T-helper 2 cell treated with Interferon-gamma antibody and Interleukin-4, amounts not matched to agents 5 μg/mL and 100 μg/mL, for 36 hours (primary cell): ENCODE results near the gene AMZ2.
"Not testable (repeated sequence)": the region's sequence is repeated elsewhere in the genome, so short reads cannot be mapped to it uniquely, and the experiment has no call there.

Experiments
- DNase-seq: peaks from one replicate; pipeline ENCODE4 v3.0.0; 2021; ENCODE audit warnings: low spot score
- H3K27ac Mint-ChIP-seq: one replicate; pipeline ENCODE4 v1.8.0; 2021; ENCODE audit warnings: mild to moderate bottlenecking, mixed read lengths
- H3K27me3 Mint-ChIP-seq: one replicate; pipeline ENCODE4 v1.8.0; 2021; ENCODE audit warnings: low read depth, mixed read lengths
- H3K36me3 Mint-ChIP-seq: one replicate; pipeline ENCODE4 v1.8.0; 2021; ENCODE audit warnings: low read depth, mixed read lengths
- H3K4me1 Mint-ChIP-seq: one replicate; pipeline ENCODE4 v1.8.0; 2021; ENCODE audit warnings: low read depth, mixed read lengths
- H3K4me3 Mint-ChIP-seq: one replicate; pipeline ENCODE4 v1.8.0; 2022; ENCODE audit warnings: mild to moderate bottlenecking, moderate library complexity, mixed read lengths
- H3K9me3 Mint-ChIP-seq: one replicate; pipeline ENCODE4 v1.8.0; 2021; ENCODE audit warnings: mixed read lengths

AMZ2 gene

DNA sequence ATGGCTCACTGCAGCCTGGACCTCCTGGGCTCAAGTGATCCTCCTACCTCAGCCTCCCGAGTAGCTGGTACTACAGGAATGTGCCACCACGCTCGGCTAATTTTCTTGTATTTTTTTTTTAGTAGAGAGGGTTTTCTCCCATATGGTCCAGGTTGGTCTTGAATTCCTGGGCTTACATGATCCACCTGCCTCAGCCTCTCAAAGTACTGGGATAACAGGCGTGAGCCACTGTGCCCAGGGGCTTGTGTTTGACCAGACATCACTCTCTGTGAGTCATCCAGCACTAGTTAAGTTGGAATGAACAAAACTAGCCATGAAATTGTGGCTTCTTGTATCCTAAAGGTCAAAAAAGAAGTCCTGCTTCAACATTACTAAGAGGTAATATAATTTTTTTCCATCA is 16.7 kb upstream of the AMZ2 start:
- not testable (repeated sequence) for DNase-seq, H3K27ac Mint-ChIP-seq, H3K9me3 Mint-ChIP-seq, H3K27me3 Mint-ChIP-seq, H3K4me3 Mint-ChIP-seq
- Mint-ChIP-seq H3K4me1 (peaks cover 32% of the 10 kb centered on the region), H3K36me3 (peaks cover 16% of the 10 kb centered on the region)

DNA sequence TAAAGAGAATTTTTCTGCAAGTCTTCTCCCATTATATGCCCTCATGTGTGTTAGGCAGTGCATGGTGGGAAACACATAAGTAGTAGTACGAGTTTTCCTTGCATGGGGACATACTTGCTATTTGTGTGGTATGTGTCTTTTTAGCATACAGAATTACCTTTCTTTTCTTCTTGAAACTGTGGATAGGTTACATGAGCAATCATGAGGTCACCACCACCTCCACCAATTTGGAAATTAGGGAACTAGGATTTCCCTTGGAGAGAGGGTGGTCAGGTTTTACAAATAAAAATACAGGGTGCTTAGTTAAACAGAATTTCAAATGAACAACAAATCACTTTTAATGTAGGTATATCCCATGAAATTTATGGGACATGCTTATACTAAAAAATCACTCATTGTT is 16.3 kb upstream of the AMZ2 start:
- Mint-ChIP-seq H3K4me3 (no peak overlapping the region), H3K27ac (no peak overlapping the region), H3K4me1 (peaks cover 32% of the 10 kb centered on the region), H3K36me3 (peaks cover 16% of the 10 kb centered on the region), H3K9me3 (no peaks in the 10 kb centered on the region), H3K27me3 (no peaks in the 10 kb centered on the region)
- no peak for DNase-seq

DNA sequence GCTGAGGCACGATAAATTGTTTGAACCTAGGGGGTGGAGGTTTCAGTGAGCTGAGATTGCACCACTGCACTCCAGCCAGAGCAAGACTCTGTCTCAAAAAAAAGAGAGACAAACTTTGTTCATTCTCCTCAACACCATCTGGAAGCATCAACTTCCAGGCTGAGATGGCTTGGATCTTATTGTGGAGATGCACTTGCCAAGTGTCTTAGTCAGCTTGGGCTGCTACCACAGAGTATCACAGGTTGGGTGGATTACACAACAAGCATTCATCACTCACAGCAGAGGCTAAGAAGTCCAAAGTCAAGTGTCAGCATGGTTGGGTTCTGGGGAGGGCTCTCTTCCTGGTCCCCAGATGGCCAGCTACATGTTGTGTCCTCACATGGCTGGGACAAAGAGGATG is 15.1 kb upstream of the AMZ2 start:
- not testable (repeated sequence) for DNase-seq, H3K4me3 Mint-ChIP-seq, H3K9me3 Mint-ChIP-seq, H3K27me3 Mint-ChIP-seq, H3K27ac Mint-ChIP-seq
- Mint-ChIP-seq H3K4me1 (peaks cover 34% of the 10 kb centered on the region), H3K36me3 (peaks cover 16% of the 10 kb centered on the region)

DNA sequence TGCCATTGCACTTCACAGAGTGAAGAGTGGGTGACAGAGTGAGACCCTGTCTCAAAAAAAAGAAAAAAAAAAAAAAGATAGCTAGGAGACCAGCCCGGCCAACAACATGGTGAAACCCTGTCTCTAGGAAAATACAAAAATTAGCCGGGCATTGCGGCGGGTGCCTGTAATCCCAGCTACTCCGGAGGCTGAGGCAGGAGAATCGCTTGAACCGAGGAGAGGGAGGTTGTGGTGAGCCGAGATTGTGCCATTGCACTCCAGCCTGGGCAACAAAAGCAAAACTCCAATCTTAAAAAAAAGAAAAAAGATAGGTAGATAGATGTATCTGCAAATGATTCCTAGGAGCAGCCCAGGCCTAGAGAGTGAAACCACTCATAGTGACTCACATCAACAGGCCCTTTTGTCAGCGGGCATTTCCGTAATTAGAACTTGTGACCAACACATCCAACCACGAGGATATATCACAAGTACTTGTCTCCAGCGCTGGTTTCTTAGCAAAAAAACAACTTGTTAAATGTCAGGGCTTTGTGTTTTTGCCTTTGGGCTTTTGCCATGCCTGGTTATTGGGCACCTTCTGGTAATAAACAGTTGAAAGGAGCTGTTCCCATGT is 13.0 kb upstream of the AMZ2 start:
- peaks cover 40% of the 10 kb centered on the region for H3K4me1 Mint-ChIP-seq
- peaks cover 12% of the 10 kb centered on the region for H3K36me3 Mint-ChIP-seq
- H3K4me3 Mint-ChIP-seq: not testable (repeated sequence)

DNA sequence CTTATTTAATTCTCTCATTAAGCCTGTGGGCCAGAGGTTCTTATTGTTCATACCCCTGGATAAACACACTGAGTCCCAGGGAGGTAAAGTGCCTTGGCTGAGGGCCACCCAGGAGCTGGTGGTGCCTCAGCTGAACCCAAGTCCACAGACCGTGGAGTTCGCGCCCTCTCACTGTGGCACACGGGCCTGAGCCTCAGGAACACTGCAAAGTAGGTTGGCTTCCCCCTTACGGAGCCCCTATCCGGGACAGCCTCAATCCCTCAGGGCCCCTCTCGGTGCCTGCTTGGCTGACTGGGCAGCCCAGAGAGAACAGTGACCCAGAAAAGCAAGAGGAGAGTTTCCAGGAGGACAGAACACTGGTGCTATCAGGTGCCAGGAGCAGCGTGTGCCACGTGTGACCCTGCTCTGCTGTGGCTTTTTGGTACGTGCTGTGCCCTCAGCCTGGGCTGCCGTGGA is 12.5 kb upstream of the AMZ2 start:
- not testable (repeated sequence) for H3K4me3 Mint-ChIP-seq, H3K27me3 Mint-ChIP-seq, DNase-seq, H3K9me3 Mint-ChIP-seq
- peak overlapping the region; percentile 72 for H3K27ac Mint-ChIP-seq
- peaks cover 16% of the 10 kb centered on the region for H3K36me3 Mint-ChIP-seq
- peaks cover 45% of the 10 kb centered on the region for H3K4me1 Mint-ChIP-seq

More for the DNA sequence above, 13.0 kb upstream of the AMZ2 start:
- not testable (repeated sequence) for H3K27me3 Mint-ChIP-seq, H3K9me3 Mint-ChIP-seq
- peak overlapping the region; percentile 72 for H3K27ac Mint-ChIP-seq
- peak; percentile 68 for DNase-seq

DNA sequence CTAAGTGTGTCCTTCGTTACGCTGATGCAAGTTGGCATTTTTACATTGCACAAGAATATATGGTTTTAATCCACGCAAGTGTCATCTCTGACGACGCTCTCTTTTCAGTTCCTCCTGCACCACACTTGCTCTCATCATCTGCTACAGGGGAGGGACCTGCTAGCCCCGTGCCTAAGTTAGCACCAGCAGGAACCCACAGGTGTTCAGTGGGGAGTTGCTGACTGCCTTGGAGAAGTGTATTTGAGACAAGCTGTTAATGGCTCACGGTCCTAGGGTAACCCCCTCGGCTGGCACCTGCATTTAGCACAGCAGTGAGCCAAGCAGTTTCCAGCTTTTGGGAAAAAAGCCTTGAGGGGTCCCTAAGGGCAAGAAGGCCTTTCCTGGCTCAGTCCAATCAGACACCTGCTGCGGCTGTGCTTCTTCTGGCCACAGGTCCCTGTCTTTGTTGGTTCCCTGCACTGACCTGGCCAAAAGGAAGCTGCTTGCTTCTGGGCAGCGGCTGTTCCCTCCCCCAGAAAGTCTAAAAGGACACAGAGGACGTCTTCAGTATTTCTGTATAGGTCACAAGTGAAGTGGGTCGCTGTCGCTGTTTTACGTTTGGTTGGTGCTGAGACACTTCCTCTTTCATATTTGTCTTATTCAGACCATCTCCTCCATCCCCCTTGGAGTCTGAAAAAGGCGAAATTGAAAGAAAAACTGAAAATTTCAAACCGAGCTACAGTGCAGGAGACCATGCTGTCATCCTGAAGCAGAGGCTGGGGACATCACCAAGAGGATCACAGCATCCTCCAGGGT is 10.3 kb upstream of the AMZ2 start:
- peaks cover 54% of the 10 kb centered on the region for H3K4me1 Mint-ChIP-seq
- peaks cover 16% of the 10 kb centered on the region for H3K36me3 Mint-ChIP-seq
- DNase-seq: peak; percentile 50

DNA sequence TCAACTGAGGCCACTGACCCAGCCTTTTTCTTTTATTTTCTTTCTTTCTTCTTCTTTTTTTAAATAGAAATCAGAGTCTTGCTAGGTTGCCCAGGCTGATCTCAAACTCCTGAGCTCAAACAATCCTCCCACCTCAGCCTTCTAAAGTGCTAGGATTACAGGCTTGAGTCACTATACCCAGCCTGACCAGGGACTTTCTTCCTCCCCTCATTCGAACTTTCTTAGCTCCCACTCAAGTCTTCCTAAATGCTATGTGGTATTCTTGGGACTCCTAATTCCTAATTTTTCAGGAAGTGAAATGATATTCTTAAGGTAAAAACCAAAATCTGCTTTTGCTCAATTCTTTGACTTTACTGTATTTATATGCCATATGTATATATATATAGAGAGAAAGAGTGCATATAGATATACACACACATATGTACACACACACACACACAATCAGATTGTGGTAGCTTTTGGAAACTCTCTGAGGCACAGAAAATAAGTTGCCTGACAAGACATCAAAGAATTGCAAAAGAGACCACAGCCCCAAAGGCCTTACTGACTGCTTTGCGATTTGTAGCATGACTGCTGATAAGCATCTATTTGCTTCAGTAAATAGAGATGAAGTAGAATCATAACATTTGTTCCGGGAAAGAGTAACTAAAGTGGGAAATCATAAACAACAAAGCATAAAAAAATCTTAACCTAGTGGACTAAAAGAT is 9.5 kb upstream of the AMZ2 start:
- DNase-seq: peak; percentile 60
- Mint-ChIP-seq H3K27me3 (no peaks in the 10 kb centered on the region), H3K27ac (peak overlapping the region; percentile 98), H3K36me3 (peaks cover 16% of the 10 kb centered on the region), H3K4me3 (peak overlapping the region; percentile 84), H3K4me1 (peaks cover 52% of the 10 kb centered on the region), H3K9me3 (peaks cover 3% of the 10 kb centered on the region)

More for the DNA sequence above, 10.3 kb upstream of the AMZ2 start:
- H3K27me3 Mint-ChIP-seq, H3K9me3 Mint-ChIP-seq: not testable (repeated sequence)
- peak overlapping the region; percentile 84 for H3K4me3 Mint-ChIP-seq
- peak overlapping the region; percentile 98 for H3K27ac Mint-ChIP-seq

DNA sequence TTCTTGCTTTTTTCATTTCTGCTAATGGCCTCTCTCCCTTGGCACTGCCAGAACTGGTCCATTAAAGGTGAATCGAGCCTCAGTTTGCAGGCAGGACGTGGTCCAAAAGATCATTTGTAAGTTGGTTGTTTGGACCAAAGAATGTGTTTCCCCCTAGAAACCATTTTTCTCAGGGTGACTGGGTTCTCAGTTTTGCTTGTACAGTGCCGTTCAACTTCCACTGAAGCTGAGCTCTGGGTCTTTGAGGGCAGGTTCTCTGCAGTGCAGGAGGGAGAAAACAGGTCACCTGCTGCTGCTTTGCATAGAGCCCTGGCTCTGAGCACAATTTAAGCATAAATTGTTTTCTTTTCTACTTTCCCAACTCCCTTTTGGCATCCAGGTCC is 9.0 kb upstream of the AMZ2 start:
- Mint-ChIP-seq H3K4me3 (peak overlapping the region; percentile 84), H3K4me1 (peaks cover 55% of the 10 kb centered on the region), H3K27ac (peak overlapping the region; percentile 98), H3K36me3 (peaks cover 16% of the 10 kb centered on the region), H3K27me3 (no peaks in the 10 kb centered on the region), H3K9me3 (peaks cover 3% of the 10 kb centered on the region)
- DNase-seq: peak; percentile 53

DNA sequence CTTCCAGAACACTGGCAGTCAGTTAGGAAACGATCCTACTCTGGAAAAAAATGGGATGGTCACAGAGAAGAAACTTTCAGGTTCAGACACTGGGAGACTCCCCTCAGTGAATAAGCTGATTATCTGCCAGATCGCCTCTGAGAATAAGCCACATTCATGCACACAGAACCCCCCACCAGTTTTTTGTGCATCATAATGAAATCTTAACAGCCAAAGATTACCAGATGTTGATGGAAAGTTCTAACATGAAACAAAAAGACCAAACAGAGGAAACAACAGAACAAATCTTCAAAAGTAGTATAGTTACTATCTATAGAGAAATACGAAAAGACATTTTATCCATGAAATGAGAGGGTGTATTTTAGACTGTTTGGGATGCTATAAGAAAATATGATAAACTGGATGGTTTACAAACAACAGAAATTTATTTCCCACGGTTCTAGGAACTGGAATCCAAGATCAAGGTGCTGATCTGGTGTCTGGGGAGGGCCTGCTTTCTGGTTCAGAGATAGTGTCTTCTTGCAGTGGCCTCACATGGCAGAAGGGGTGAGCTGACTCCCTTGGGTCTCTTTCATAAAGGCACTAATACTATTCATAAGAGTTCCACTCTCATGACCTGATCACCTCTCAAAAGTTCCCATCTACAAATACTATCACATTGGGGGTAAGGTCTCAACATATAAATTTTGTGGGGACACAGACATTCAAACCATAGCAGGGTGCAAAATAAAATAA is 8.0 kb upstream of the AMZ2 start:
- Mint-ChIP-seq H3K27me3 (no peaks in the 10 kb centered on the region), H3K4me3 (peak overlapping the region; percentile 84), H3K27ac (peak overlapping the region; percentile 98), H3K36me3 (peaks cover 16% of the 10 kb centered on the region), H3K4me1 (peaks cover 54% of the 10 kb centered on the region), H3K9me3 (peaks cover 3% of the 10 kb centered on the region)
- DNase-seq: peak; percentile 36

DNA sequence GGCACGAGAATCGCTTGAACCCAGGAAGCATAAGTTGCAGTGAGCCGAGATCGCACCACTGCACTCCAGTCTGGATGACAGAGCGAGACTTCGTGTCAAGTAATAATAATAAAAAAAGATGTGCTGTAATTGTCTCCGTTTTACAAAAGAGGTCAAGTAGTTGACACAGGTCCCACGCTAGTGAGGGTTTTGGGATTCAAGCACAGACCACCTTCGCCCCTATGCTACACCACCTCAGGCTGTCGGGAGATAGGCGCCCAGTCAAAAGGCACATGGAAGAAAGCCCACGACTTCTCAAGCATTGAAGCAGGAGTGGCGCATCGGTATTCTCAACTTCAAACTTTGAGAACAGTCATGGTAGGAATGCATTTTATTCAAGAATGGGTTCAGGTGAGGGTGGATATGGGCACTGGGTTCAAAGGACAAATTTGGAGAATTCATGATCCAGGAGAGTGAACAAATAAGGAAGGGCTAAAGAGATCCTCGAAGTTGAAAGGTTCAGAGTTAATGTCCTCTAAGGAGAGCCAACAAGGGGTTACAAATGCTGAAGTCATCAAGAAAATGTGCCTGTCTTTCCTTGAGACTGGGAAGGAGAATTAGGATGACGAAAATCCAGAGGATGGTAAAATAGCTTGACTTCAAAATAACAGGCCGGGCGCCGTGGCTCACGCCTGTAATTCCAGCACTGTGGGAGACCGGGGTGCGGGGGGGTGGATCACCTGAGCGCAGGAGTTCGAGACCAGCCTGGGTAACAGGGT is 1.4 kb upstream of the AMZ2 start:
- peaks cover 39% of the 10 kb centered on the region for H3K4me1 Mint-ChIP-seq
- DNase-seq: no peak
- H3K9me3 Mint-ChIP-seq: no peaks in the 10 kb centered on the region

DNA sequence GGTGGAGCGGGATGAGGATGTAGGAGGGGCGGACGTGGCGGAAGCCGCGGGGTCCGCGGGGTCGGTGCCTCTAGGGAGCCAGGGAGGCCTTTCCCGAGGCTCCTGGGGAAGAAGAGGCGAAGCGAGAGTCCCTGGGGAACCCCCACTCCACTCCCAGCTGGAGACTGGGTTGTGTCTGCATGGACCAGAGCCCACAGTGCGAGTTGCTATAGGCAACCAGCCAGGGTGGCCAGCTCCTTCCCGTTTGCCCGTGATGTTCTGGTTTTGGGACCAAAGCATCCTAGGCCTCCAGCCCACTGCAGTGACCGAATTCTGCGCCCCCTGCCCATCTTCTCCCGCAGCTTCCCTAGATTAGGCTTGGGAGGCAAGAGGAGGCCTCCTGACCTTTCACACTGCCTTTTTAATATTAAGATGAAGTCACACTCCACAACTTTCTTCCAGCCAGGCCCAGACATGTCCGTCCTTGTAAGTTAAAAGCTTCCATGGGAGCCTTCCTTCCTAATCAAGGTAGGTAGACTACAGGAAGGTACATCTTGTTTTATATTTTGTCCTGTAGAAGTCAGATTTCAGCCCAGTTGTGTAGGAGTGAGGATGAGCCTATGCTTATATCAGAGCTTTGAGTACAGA is 469 bp downstream of the AMZ2 start:
- H3K9me3 Mint-ChIP-seq: no peaks in the 10 kb centered on the region
- DNase-seq: no peak
- H3K4me3 Mint-ChIP-seq: peak overlapping the region; percentile 87
- no peaks in the 10 kb centered on the region for H3K27me3 Mint-ChIP-seq
- peak overlapping the region; percentile 94 for H3K27ac Mint-ChIP-seq
- H3K4me1 Mint-ChIP-seq: peaks cover 46% of the 10 kb centered on the region
- peaks cover 37% of the 10 kb centered on the region for H3K36me3 Mint-ChIP-seq

More for the DNA sequence above, 1.4 kb upstream of the AMZ2 start:
- peaks cover 24% of the 10 kb centered on the region for H3K36me3 Mint-ChIP-seq
- H3K4me3 Mint-ChIP-seq: peak overlapping the region; percentile 87
- peak overlapping the region; percentile 94 for H3K27ac Mint-ChIP-seq
- H3K27me3 Mint-ChIP-seq: no peaks in the 10 kb centered on the region

DNA sequence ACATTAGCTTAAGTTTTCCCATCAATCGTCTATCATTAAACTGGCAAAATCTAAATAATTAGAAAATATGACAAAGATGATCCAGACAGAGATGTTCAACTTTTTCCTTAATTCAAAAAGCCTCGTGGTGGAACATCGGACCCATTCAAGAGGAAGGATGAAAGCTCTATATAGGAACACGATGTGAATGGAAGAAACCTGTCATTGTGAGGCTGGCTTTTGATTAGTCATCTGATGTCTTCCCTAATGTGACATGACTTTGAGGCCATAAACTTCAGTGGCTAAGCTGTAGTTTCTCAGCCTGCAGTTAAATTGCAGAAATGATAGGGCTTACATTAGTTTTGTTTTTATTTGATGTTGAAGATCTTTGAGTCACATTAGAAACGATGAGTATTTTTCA is 1.0 kb downstream of the AMZ2 start:
- Mint-ChIP-seq H3K4me1 (peaks cover 47% of the 10 kb centered on the region), H3K27me3 (no peaks in the 10 kb centered on the region), H3K27ac (peak overlapping the region; percentile 94), H3K36me3 (peaks cover 40% of the 10 kb centered on the region), H3K4me3 (peak overlapping the region; percentile 87), H3K9me3 (no peaks in the 10 kb centered on the region)
- peak; percentile 46 for DNase-seq

DNA sequence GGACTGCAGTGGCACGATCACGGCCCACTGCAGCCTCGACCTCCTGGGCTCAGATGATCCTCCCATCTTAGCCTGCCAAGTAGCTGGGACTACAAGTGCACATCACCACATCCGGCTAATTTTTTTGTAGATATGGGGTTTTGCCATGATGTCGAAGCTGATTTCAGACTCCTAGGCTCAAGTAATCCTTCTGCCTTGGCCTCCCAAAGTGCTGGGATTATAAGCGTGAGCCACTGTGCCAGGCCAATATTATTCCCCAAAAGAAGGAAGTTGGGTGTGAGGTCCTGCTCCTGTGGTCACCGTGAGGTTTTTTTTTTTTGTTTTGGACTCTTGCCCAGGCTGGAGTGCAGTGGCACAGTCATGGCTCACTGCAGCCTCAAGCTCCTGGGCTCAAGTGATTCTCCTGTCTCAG is 1.5 kb downstream of the AMZ2 start:
- peak overlapping the region; percentile 94 for H3K27ac Mint-ChIP-seq
- no peaks in the 10 kb centered on the region for H3K9me3 Mint-ChIP-seq
- H3K36me3 Mint-ChIP-seq: peaks cover 45% of the 10 kb centered on the region
- peak overlapping the region; percentile 87 for H3K4me3 Mint-ChIP-seq
- DNase-seq: no peak
- peaks cover 51% of the 10 kb centered on the region for H3K4me1 Mint-ChIP-seq
- H3K27me3 Mint-ChIP-seq: no peaks in the 10 kb centered on the region
